Neural progenitor cell (in vitro differentiated cells): Measurements from ENCODE around the gene MAST2. TPM values are rescaled to one million over a fixed set of nuclear protein-coding genes. Genes with fewer than 3 reads are reported as not detected.

ENCODE experiments used
- DNase-seq: peaks from one replicate; pipeline ENCODE4 v3.0.0-alpha.2; 2016; ENCODE audit warnings: low spot score
- H2AFZ ChIP-seq: fragments of 200-600 bp; sonication (generic); replicated peaks from 2 replicates; pipeline ENCODE4 v1.6.1; 2016; ENCODE audit warnings: antibody characterized with exemption
- H3F3A ChIP-seq: fragments of 200-600 bp; sonication (generic); 2 replicates; pipeline ENCODE4 v1.6.1; 2016; ENCODE audit warnings: antibody characterized with exemption, low read depth
- H3K27ac ChIP-seq: fragments of 200-600 bp; sonication (generic); 2 replicates; pipeline ENCODE4 v1.5.1; 2016; ENCODE audit warnings: mild to moderate bottlenecking
- H3K27me3 ChIP-seq: fragments of 200-600 bp; sonication (generic); 2 replicates; pipeline ENCODE4 v1.6.1; 2016; ENCODE audit warnings: mild to moderate bottlenecking, moderate library complexity
- H3K36me3 ChIP-seq: fragments of 200-600 bp; sonication (generic); 2 replicates; pipeline ENCODE4 v1.5.1; 2016
- H3K4me1 ChIP-seq: fragments of 200-600 bp; sonication (generic); 2 replicates; pipeline ENCODE4 v1.6.1; 2016; ENCODE audit warnings: mixed run types
- H3K4me2 ChIP-seq: fragments of 200-600 bp; sonication (generic); 2 replicates; pipeline ENCODE4 v1.6.1; 2016
- H3K4me3 ChIP-seq: fragments of 200-600 bp; sonication (generic); 2 replicates; pipeline ENCODE4 v1.5.1; 2016
- H3K79me2 ChIP-seq: fragments of 200-600 bp; sonication (generic); 2 replicates; pipeline ENCODE4 v1.6.1; 2016; ENCODE audit warnings: low read depth
- H3K9ac ChIP-seq: fragments of 200-600 bp; sonication (generic); 2 replicates; pipeline ENCODE4 v1.6.1; 2016
- H3K9me3 ChIP-seq: fragments of 200-600 bp; sonication (generic); 2 replicates; pipeline ENCODE4 v1.5.1; 2016; ENCODE audit warnings: low read depth
- H4K20me1 ChIP-seq: fragments of 200-600 bp; sonication (generic); 2 replicates; pipeline ENCODE4 v1.6.1; 2016; ENCODE audit warnings: low read depth
- H3K27ac Mint-ChIP-seq: 3 replicates; pipeline ENCODE4 v1.8.0; 2021; ENCODE audit warnings: mixed read lengths
- H3K27me3 Mint-ChIP-seq: 2 replicates; pipeline ENCODE4 v1.8.0; 2022; ENCODE audit warnings: low read depth, mild to moderate bottlenecking, inconsistent platforms, moderate library complexity, mixed read lengths; ENCODE audit not compliant: insufficient read depth
- H3K36me3 Mint-ChIP-seq: 3 replicates; pipeline ENCODE4 v1.8.0; 2021; ENCODE audit warnings: mixed read lengths
- H3K4me1 Mint-ChIP-seq: 3 replicates; pipeline ENCODE4 v1.8.0; 2021; ENCODE audit warnings: mixed read lengths
- H3K4me3 Mint-ChIP-seq: 3 replicates; pipeline ENCODE4 v1.8.0; 2021; ENCODE audit warnings: mild to moderate bottlenecking, moderate library complexity, mixed read lengths
- H3K9me3 Mint-ChIP-seq: 3 replicates; pipeline ENCODE4 v1.8.0; 2020; ENCODE audit warnings: mixed read lengths
- CTCF ChIP-seq: fragments of 200-600 bp; sonication (generic); IDR thresholded peaks from 2 replicates; pipeline ENCODE4 v1.5.1; 2017; ENCODE audit warnings: antibody characterized with exemption, mild to moderate bottlenecking
- EZH2 ChIP-seq: fragments of 200-600 bp; sonication (generic); IDR thresholded peaks from 2 replicates; pipeline ENCODE4 v1.6.1; 2017; ENCODE audit warnings: antibody characterized with exemption, mild to moderate bottlenecking, moderate library complexity
- EZH2phosphoT487 ChIP-seq: fragments of 200-600 bp; sonication (generic); IDR thresholded peaks from 2 replicates; pipeline ENCODE4 v1.6.1; 2017; ENCODE audit warnings: antibody characterized with exemption
- total RNA-seq: library from RNA; depleted of rRNA; stranded (reverse); fragments of >200 nt; gene quantifications from 2 replicates; pipeline ENCODE4 v1.2.3, GENCODE V29; 2015; ENCODE audit warnings: low replicate concordance

The MAST2 gene
- total RNA-seq, 1 donor from 2014 or later = 5.5 TPM

- Mint-ChIP-seq H3K4me1 (no peaks in the 10 kb centered on the region), H3K27ac (no peak overlapping the region), H3K9me3 (no peaks in the 10 kb centered on the region), H3K36me3 (peaks cover 10% of the 10 kb centered on the region), H3K4me3 (no peak overlapping the region), H3K27me3 (peaks cover 2% of the 10 kb centered on the region)
- Histone ChIP-seq H3K4me3 (no peak overlapping the region), H3K36me3 (no peaks in the 10 kb centered on the region), H3K4me2 (no peak overlapping the region), H3K9me3 (no peaks in the 10 kb centered on the region), H2AFZ (no peak overlapping the region), H3K9ac (no peak overlapping the region), H3K4me1 (no peaks in the 10 kb centered on the region), H4K20me1 (no peaks in the 10 kb centered on the region), H3F3A (no peaks in the 10 kb centered on the region), H3K79me2 (no peaks in the 10 kb centered on the region), H3K27me3 (no peaks in the 10 kb centered on the region), H3K27ac (no peak overlapping the region)
- DNase-seq = no peak
- no peak for TF ChIP-seq EZH2phosphoT487
Observed at GRCh38 chr1:45999507-45999906, 196.1 kb downstream of the MAST2 start.

- Histone ChIP-seq H2AFZ (no peak overlapping the region), H3K4me2 (no peak overlapping the region), H3K36me3 (no peaks in the 10 kb centered on the region), H3K27me3 (no peaks in the 10 kb centered on the region), H3K4me3 (no peak overlapping the region), H3K9me3 (no peaks in the 10 kb centered on the region), H3K79me2 (no peaks in the 10 kb centered on the region), H4K20me1 (no peaks in the 10 kb centered on the region), H3K4me1 (no peaks in the 10 kb centered on the region), H3K27ac (no peak overlapping the region), H3K9ac (no peak overlapping the region), H3F3A (no peaks in the 10 kb centered on the region)
- Mint-ChIP-seq H3K36me3 (peaks cover 8% of the 10 kb centered on the region), H3K27ac (peak overlapping the region; percentile 57), H3K9me3 (no peaks in the 10 kb centered on the region), H3K4me3 (no peak overlapping the region), H3K27me3 (peaks cover 5% of the 10 kb centered on the region), H3K4me1 (no peaks in the 10 kb centered on the region)
- DNase-seq = no peak
- no peak for TF ChIP-seq EZH2
- no peak for TF ChIP-seq CTCF
- TF ChIP-seq EZH2phosphoT487 = no peak
Observed at GRCh38 chr1:46001081-46001785, 197.8 kb downstream of the MAST2 start.

- Histone ChIP-seq H3K4me2 (no peak overlapping the region), H3K79me2 (no peaks in the 10 kb centered on the region), H2AFZ (no peak overlapping the region), H3K9ac (no peak overlapping the region), H4K20me1 (no peaks in the 10 kb centered on the region), H3K27ac (no peak overlapping the region), H3F3A (no peaks in the 10 kb centered on the region), H3K36me3 (no peaks in the 10 kb centered on the region), H3K9me3 (no peaks in the 10 kb centered on the region), H3K4me1 (no peaks in the 10 kb centered on the region), H3K27me3 (no peaks in the 10 kb centered on the region), H3K4me3 (no peak overlapping the region)
- Mint-ChIP-seq H3K27me3 (peaks cover 5% of the 10 kb centered on the region), H3K27ac (no peak overlapping the region), H3K9me3 (no peaks in the 10 kb centered on the region), H3K4me3 (no peak overlapping the region), H3K36me3 (peaks cover 14% of the 10 kb centered on the region), H3K4me1 (no peaks in the 10 kb centered on the region)
- DNase-seq = no peak
- TF ChIP-seq EZH2 (no peak), CTCF (no peak), EZH2phosphoT487 (no peak)
Observed at GRCh38 chr1:46002551-46003150, 199.2 kb downstream of the MAST2 start.

- Mint-ChIP-seq H3K27me3 (peaks cover 5% of the 10 kb centered on the region), H3K9me3 (no peaks in the 10 kb centered on the region), H3K27ac (no peak overlapping the region), H3K36me3 (peaks cover 17% of the 10 kb centered on the region), H3K4me3 (no peak overlapping the region), H3K4me1 (no peaks in the 10 kb centered on the region)
- Histone ChIP-seq H3K9me3 (no peaks in the 10 kb centered on the region), H3K79me2 (no peaks in the 10 kb centered on the region), H4K20me1 (no peaks in the 10 kb centered on the region), H3K27me3 (no peaks in the 10 kb centered on the region), H3F3A (no peaks in the 10 kb centered on the region), H3K4me1 (no peaks in the 10 kb centered on the region), H3K4me2 (no peak overlapping the region), H3K36me3 (no peaks in the 10 kb centered on the region), H3K4me3 (no peak overlapping the region), H3K27ac (no peak overlapping the region), H3K9ac (no peak overlapping the region), H2AFZ (no peak overlapping the region)
- TF ChIP-seq EZH2phosphoT487 = no peak
- DNase-seq = no peak
Observed at GRCh38 chr1:46003315-46003714, 199.9 kb downstream of the MAST2 start.
